GM18951 (cell line): ENCODE measurements around the gene CSTPP1.

Experiments
- POLR2A ChIP-seq: IDR thresholded peaks from 4 replicates; pipeline ENCODE4 v1.6.1; 2011; ENCODE audit warnings: mild to moderate bottlenecking; ENCODE audit not compliant: insufficient read length, insufficient read depth; ENCODE audit errors: extremely low read depth
- in situ Hi-C: fragments of 300-500 bp; cut with MboI; formaldehyde crosslinking; loops from one replicate; pipeline ENCODE4 v1.12.0; 2022; ENCODE audit warnings: low sequenced_read_pairs, mixed read lengths, inconsistent platforms; ENCODE audit not compliant: unreplicated experiment

The CSTPP1 gene

DNA sequence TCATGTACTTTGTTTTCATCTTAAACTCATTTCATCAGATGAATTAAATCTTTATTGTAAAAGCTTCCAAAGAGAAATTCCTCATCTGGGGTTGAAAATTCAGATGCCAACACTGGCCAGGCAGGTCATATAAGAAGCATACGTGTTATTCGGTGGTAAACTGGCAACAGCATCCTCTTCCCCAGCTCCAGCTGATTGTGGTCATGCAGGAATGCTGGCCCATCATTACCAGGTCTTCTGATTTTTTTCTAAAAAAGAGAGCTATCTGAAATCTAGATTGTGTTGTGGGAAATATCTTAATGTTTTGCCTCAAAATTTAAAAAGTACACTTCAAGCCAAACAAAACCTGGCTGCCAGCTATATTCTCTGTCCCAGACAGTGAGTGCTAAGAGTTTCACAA, 186.5 kb downstream of the CSTPP1 start:
- no peak for TF ChIP-seq POLR2A
- in situ Hi-C loops, result no loop called here

DNA sequence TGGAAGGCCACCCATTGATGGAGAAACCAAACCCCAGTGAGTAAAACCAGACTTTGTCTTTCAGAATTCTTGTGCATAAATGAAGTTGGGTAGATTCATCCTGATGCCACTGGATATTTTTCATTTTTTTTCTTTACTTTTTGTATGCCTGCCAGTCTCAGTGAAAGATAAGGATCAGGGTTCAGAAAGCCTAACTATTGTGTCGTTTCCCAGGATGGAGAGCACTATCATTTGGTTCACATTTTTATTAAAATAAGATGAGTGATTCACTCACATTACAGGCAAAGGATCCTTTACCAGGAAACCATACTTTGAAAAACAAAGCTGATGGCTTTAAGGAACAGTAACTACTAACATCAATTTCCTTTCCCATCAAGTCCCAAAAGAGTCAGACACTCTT, 188.1 kb downstream of the CSTPP1 start:
- in situ Hi-C loops, result no loop called here
- TF ChIP-seq POLR2A, result no peak

DNA sequence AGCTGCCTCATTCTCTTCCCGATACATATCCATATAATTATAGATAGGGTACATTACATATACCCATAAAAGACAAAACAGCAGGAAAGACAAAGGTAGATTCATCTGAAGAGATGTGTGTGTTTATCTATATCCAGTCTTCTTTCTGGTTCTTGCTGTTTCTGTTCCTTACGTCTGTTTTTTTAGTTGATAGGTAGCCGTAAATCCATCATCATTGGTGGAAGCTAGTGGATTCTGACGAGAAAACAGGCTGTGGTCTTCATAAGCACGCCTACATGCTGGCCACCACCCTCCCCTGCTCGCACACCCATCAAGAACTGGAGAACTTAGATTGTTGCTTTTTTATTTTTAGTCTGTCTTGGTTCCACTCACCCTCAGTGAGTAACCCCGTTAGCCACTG, 188.5 kb downstream of the CSTPP1 start:
- in situ Hi-C loops, result no loop called here
- TF ChIP-seq POLR2A, result no peak

DNA sequence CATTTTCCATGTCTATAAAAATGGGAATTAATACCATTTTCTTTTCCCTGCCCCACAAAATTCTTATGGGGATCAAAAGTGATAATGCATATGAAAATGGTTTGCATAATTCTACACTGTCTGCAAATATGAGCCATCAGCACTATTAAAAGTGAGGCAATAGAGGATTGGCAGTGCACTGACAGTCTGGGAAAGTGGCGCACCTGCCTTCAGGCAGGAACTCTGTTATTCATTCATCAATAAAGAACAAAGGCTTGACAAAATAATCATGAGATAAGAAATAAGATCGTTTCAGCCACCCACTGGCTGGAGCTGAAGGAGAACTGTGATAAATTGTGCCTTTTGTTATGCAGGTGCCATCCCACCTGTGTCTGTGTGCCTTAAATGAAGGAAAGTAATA, 190.7 kb downstream of the CSTPP1 start:
- in situ Hi-C loops, result no loop called here
- no peak for TF ChIP-seq POLR2A

DNA sequence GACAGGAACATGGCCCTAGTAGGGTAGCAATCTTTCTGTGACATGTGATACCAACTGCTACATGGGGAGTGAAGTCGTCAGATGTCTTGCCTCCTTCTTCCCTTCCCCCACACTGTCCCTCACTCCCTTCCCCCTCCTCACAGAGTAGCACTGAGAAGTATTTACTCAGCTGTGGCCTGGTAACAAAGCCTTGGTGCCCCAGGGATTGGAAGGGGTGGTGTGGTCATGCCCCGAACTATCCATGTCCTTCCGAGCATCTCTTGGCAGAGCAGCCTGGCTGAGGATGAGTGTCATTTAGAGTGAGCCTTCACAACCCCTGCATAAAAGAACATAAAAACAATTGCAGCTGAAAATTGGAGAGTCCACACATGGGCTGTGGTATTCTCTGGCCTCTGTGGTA, 194.0 kb downstream of the CSTPP1 start:
- in situ Hi-C loops, result no loop called here
- no peak for TF ChIP-seq POLR2A

DNA sequence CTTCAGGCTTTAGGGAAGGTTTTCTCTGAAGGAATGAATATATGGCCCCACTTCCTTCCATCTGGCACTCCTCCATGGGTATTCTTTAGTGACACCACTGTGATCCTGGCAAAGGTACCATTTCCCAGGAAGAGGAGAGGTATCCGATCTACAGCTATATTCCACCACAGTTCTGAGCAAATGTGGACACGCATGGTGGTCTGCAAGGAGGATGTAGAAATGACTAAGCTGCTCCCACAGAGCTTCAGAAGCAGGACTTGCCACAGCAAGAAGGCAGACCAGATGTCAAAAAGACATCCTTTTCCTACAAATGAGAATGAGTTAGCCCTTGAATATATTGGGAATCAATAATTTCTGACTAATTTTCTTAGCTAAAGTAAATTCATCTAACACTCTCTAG, 194.6 kb downstream of the CSTPP1 start:
- TF ChIP-seq POLR2A, result no peak
- in situ Hi-C loops, result no loop called here

DNA sequence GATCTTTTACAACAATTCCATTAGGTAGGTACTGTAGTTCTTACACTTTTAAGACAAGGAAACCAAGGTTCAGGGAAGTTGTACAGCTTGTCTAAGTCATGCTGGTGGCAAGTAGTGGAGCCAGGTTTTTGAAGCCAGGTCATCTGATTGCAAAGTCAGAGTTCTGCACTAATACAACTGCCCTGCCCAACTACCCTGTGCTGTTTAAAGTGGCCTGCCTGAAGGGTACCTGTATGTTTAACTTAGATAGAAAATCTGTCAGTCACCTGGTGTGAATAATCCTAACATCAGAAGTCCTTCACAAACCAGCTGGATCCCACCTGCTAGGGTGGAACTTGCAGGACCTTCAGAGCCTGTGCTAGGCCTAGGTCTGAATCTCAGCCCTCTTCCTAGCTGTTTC, 195.9 kb downstream of the CSTPP1 start:
- TF ChIP-seq POLR2A, result no peak
- in situ Hi-C loops, result no loop called here

DNA sequence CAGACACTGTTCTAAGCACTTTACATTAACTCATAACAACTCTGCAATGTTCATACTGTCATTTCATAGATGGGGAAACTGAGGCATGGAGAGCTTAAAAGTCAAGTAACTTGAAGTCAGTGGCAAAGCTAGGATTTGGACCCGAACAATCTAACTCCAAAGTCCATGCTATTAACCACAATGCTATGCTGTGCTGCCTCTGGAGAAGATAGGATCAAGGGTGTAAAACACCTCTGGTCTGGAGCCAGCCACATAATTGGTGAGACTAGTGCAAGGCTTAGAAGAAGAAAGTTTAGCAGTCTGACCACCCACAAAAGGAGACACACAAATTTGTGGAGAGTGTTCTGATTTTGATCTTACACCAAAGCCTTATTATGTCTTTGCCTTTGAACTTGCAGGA, 196.4 kb downstream of the CSTPP1 start:
- no peak for TF ChIP-seq POLR2A
- in situ Hi-C loops, result no loop called here

DNA sequence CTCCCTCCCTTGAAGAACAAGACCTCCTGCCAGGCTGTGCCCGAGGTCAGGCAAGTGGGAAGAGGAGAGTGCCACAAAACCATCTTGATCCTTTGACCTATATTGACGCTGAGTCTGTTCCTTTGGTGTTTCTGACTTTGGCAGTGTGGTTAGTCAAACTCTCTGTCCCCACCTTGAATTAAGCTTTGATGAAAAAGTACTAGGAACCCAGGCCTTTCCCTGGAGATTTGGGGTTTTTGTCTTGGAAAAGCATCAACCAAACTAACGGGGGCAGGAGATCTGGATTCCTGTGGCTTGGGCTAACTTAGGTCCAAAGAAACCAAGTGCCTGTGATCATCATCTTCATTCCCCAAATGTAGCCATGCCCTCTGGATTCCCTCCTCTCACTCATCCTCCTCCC, 199.8 kb downstream of the CSTPP1 start:
- TF ChIP-seq POLR2A, result no peak
- in situ Hi-C loops, result no loop called here

DNA sequence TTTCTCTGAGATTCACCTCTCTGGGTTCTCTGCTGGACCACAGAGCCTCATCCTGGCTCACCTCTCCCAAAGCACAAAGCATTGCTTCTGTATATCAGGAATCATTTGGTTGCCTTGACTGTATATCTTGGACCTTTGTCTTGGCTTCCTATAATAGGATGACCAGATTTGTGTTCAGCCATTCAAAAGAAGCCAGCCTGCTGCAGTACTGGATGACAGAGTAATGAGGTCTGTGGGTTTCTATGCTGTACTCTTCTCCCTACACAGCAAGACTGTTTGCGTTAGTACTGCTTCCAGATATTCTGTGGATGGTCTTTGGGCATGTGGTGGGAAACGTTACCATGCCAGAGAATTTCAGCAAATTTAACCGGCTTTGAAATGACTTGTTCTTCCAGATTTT, 200.4 kb downstream of the CSTPP1 start:
- in situ Hi-C loops, result no loop called here
- no peak for TF ChIP-seq POLR2A

DNA sequence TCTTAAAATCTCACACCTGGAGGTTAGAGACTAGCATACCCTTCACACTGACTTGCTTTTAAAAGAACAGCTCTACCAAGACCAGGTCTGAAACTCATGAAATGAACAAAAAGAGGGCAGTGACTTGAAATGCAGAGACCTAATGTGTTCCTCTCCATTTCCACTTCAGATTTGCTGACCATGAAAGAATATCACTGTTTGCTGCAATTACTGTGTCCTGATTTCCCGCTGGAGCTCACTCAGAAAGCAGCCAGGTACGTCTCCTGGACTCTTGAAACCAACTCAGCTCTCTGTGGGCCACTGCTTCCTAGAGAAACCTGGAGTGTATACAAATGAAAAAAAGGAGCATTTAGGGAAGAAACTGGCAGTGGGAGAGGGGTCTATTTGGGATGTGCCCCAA, 200.9 kb downstream of the CSTPP1 start:
- in situ Hi-C loops, result no loop called here

DNA sequence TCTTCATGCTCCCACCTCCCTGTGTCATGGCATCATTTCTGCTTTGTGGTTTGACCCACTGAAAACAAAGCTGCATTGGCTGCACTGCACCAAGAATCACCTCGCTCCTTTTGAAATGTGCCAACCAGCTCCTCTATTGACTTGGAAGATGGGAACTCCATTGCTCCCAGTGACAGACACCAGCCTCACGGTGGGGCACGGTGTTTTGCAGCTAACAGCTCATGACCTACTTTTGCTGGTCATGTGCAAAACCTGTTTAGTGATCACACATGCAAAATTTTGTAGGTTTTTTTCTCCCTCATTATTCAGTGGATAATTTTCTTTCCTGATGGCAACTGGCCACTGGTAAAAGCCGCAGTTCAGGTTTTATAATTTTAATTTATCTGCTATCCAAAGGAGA, 203.3 kb downstream of the CSTPP1 start:
- no peak for TF ChIP-seq POLR2A
- in situ Hi-C loops, result no loop called here

More for the DNA sequence above, 200.9 kb downstream of the CSTPP1 start:
- TF ChIP-seq POLR2A, result no peak

DNA sequence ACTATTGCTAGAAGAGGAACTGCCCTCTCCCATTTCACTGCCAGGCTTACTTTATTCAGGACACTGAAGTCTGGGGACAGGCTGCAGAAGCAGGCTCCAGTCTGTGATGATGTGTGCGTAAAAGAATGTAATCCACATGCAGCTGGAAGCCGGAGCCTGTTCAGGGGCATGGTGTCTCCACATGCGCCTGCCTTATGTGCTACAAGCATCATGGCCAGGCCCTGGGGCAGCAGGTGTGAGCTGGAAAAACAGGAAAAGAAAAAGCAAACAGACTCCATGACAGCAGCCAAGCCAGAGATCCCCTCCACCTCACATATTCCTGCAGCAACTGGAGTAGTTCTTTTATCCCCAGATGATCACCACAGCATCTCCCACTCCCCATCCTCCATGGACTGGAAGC, 206.8 kb downstream of the CSTPP1 start:
- no peak for TF ChIP-seq POLR2A
- in situ Hi-C loops, result no loop called here

DNA sequence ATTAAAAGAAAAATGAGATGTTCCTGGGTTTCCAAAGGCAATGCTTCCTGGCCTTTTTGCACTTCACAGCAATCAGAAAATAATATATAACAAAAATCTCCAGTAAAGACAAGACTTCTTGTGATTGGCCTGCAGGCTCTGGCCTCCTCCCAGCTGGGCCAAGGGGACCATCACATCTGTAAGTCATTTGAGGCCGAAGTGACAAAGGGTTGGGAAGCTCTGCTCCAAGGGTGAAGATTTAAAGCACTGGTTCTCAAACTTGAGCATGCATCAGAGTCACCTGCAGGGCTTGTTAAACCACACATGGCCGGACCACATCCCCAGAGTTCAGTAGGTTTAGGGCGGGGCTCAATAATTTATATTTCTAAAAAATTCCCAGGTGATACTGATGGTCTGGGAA, 208.0 kb downstream of the CSTPP1 start:
- in situ Hi-C loops, result no loop called here
- no peak for TF ChIP-seq POLR2A

DNA sequence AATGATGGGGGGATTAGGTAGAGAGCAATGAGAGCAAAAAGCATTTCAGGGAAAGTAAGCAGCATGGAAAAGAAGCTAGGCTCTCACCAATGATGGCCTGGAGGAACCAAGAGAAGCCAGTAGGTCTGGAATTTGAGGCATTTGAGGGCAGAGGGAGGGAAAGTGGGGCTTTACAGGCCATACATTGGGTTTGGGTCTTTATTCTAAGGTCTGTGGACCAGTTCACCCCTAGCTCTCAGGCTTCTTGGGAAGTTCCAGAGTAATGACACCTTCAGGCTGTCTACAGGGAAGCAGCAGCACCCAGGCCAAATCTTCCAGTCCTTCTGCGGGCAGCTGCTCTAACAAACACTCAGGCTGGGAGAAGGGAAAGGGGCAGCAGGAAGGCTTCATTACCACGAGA, 210.7 kb downstream of the CSTPP1 start:
- in situ Hi-C loops, result no loop called here
- TF ChIP-seq POLR2A, result no peak

DNA sequence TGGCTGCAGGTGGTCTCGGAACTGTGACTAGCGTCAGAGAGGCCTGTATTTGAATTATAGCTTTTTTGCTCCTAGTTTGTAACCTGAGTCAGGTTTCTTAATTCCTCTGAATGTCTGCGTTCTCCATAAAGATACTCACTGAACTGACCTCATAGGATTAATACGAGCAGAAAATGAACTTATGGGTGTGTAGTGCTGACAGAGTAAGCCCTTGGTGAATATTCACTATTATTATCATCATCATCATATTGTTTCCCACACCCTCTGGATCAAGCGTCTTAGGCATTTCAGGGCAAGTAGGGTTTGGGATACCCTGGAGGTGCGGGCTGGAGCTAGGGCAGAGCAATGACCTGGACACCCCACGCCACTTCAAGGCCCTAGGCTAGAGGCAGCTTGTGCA, 211.1 kb downstream of the CSTPP1 start:
- in situ Hi-C loops, result no loop called here

DNA sequence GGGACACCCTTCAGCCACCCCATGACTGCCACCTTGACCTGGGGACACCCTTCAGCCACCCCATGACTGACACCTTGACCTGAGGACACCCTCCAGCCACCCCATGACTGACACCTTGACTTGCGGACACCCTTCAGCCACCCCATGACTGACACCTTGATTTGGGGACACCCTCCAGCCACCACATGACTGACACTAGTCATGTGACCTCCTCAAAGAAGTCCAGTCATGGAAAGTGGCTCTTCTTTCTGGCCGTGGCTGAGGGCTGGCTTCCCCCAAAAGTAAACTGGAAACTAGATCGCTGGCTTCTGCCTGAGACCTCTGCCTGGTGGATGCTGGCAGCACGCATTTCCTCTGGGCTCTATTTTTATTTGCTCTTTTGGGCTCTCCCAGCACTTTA, 211.7 kb downstream of the CSTPP1 start:
- no peak for TF ChIP-seq POLR2A

More for the DNA sequence above, 211.1 kb downstream of the CSTPP1 start:
- no peak for TF ChIP-seq POLR2A

More for the DNA sequence above, 211.7 kb downstream of the CSTPP1 start:
- in situ Hi-C loops, result no loop called here
